A673 (cell line): Measurements from ENCODE around the gene LGALS9. TPM values are rescaled to one million over a fixed set of nuclear protein-coding genes. Genes with fewer than 3 reads are reported as not detected.
"Not testable (repeated sequence)": the region's sequence is repeated elsewhere in the genome, so short reads cannot be mapped to it uniquely, and the experiment has no call there.

Experiments used
- BruUV-seq: library from RNA; stranded (reverse); fragments of 400-500 nt; replicated peaks from 2 replicates; lab custom pipeline; 2021; lab: Mats Ljungman, UMichigan
- CTCF ChIA-PET: fragments of 300-600 bp; sonication (Branson Sonifier 250); formaldehyde crosslinking; loops from one replicate; lab custom pipeline; 2022; ENCODE audit warnings: antibody characterized with exemption; lab: Charles Lee
- POLR2A ChIA-PET: fragments of 300-600 bp; sonication (Branson Sonifier 250); formaldehyde crosslinking; loops from one replicate; lab custom pipeline; 2022; ENCODE audit warnings: antibody characterized with exemption; ENCODE audit not compliant: low non-redundant PET; lab: Charles Lee
- DNase-seq: peaks from one replicate; pipeline ENCODE4 v3.0.0-alpha.2; 2015; ENCODE audit warnings: low spot score
- H3K27ac ChIP-seq: fragments of 200-600 bp; sonication (generic); 2 replicates; pipeline ENCODE4 v1.5.1; 2016; ENCODE audit warnings: mixed run types, low read depth, mild to moderate bottlenecking, mixed read lengths, antibody characterized with exemption, low read length; ENCODE audit not compliant: poor library complexity, severe bottlenecking
- H3K27me3 ChIP-seq: fragments of 200-600 bp; sonication (generic); replicated peaks from 2 replicates; pipeline ENCODE4 v1.6.1; 2017; ENCODE audit warnings: mixed run types, low read depth, mild to moderate bottlenecking, mixed read lengths, antibody characterized with exemption, low read length; ENCODE audit not compliant: insufficient read depth, poor library complexity
- H3K36me3 ChIP-seq: fragments of 200-600 bp; sonication (generic); 2 replicates; pipeline ENCODE4 v1.6.1; 2016; ENCODE audit warnings: mixed run types, mild to moderate bottlenecking, mixed read lengths, antibody characterized with exemption, low read length; ENCODE audit not compliant: insufficient read depth, poor library complexity, severe bottlenecking
- H3K4me1 ChIP-seq: fragments of 200-600 bp; sonication (generic); 2 replicates; pipeline ENCODE4 v1.6.1; 2017; ENCODE audit warnings: mixed run types, mild to moderate bottlenecking, mixed read lengths, antibody characterized with exemption, low read length; ENCODE audit not compliant: insufficient read depth, poor library complexity, severe bottlenecking
- H3K4me3 ChIP-seq: fragments of 200-600 bp; sonication (generic); 2 replicates; pipeline ENCODE4 v1.5.1; 2016; ENCODE audit warnings: low read depth, mixed run types, mild to moderate bottlenecking, mixed read lengths, low read length; ENCODE audit not compliant: poor library complexity, severe bottlenecking
- H3K9me3 ChIP-seq: fragments of 200-600 bp; sonication (generic); 2 replicates; pipeline ENCODE4 v1.6.1; 2016; ENCODE audit warnings: mixed run types, low read depth, mild to moderate bottlenecking, mixed read lengths, antibody characterized with exemption, low read length; ENCODE audit not compliant: poor library complexity, severe bottlenecking
- EZH2 ChIP-seq: fragments of 200-600 bp; sonication (generic); IDR thresholded peaks from 2 replicates; pipeline ENCODE4 v1.6.1; 2017; ENCODE audit warnings: borderline replicate concordance, low read depth, mild to moderate bottlenecking, mixed read lengths, antibody characterized with exemption, low read length; ENCODE audit not compliant: poor library complexity, severe bottlenecking
- intact Hi-C: fragments of 100-400 bp; cut with micrococcal nuclease; formaldehyde crosslinking; loops from one replicate; pipeline ENCODE4 v1.10.0; 2022; ENCODE audit not compliant: unreplicated experiment
- total RNA-seq: library from RNA; stranded (reverse); gene quantifications from 2 replicates; pipeline ENCODE4 v1.2.3, GENCODE V29; 2021
- TF ChIP-seq, protein P1 (sequence below): fragments of 300-800, 200-600 bp; sonication (generic); conservative IDR thresholded peaks from 2 replicates; pipeline ENCODE4 v1.5.1; 2017; ENCODE audit warnings: low read depth, mild to moderate bottlenecking, antibody characterized with exemption, low read length, moderate library complexity, mixed read lengths

LGALS9 gene
- total RNA-seq, 1 experiment from 2014 or later = 2.4 TPM

DNA sequence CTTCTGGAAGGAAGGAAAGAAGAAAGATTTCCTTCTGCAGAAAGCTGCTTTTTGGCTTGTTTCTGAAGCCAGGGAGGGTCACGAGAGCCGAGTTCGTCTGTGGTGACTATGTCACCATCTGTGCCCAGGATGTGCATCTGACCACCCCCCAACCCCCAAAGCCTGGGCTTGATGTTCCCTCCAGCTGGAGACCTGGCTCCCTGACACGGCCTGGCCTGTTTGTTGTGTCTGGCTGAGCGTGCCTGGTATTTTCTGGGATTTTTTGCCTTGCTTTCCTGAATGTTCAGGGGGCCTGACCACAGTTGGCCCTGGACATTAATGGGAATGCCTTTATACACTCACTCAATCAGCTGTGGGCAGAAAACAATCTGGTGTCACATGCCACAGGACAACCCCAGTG is 38.9 kb downstream of the LGALS9 start:
- intact Hi-C loops = loop anchor here (5.0 kb wide), 1 partner anchor 52 kb away; no protein-coding TSS in a partner anchor
- POLR2A ChIA-PET = no interaction called here
- Histone ChIP-seq H3K27me3 (no peaks in the 10 kb centered on the region), H3K4me1 (no peaks in the 10 kb centered on the region), H3K9me3 (no peaks in the 10 kb centered on the region), H3K4me3 (no peak overlapping the region), H3K27ac (no peak overlapping the region), H3K36me3 (no peaks in the 10 kb centered on the region)
- TF ChIP-seq EZH2 = no peak
- TF ChIP-seq, protein P1, sequence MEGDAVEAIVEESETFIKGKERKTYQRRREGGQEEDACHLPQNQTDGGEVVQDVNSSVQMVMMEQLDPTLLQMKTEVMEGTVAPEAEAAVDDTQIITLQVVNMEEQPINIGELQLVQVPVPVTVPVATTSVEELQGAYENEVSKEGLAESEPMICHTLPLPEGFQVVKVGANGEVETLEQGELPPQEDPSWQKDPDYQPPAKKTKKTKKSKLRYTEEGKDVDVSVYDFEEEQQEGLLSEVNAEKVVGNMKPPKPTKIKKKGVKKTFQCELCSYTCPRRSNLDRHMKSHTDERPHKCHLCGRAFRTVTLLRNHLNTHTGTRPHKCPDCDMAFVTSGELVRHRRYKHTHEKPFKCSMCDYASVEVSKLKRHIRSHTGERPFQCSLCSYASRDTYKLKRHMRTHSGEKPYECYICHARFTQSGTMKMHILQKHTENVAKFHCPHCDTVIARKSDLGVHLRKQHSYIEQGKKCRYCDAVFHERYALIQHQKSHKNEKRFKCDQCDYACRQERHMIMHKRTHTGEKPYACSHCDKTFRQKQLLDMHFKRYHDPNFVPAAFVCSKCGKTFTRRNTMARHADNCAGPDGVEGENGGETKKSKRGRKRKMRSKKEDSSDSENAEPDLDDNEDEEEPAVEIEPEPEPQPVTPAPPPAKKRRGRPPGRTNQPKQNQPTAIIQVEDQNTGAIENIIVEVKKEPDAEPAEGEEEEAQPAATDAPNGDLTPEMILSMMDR = no peak
- no TSS peak for BruUV-seq
- DNase-seq = no peak
- CTCF ChIA-PET = no interaction called here

DNA sequence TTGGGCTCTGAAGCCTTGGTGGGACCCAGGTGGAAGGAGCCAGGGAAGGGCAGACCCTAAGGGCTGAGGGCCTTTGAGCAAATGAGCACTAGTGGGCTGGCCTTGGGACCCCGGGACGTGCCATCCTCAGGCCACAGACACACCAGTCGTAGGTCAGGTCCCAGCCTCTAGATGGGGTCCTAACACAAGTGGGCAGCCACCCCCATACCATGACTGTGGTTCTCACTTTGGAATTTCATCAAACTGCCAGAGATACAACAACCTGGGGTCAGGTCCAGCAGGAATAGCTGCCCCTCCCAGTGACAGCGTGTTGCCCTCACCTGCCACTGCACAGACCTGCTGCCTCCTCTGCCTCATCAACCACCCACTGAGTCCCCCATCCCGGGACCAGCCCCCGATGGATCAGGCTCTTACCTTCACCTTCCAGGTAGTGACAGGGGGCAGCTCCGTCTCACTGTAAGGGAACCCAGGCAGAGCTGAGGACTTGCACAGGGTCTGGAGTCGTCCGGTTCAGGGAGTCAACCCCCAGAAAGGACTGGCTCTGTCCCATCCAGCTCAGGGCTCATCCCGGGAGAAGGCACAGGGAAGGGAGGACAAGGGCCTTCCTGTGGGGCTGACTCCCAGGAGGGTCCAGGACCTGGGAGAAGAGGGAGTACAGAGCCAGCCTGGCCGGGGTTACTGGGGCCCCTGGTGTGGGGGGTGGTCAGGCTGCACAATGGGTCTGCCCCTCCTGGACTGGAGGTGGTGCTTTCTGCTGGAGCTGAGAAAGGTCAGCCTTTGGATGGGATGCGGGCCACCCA is 40.0 kb downstream of the LGALS9 start:
- CTCF ChIA-PET = interaction anchor here (0.5 kb wide), 1 partner anchor 19 kb away, joined by 14 read pairs; no protein-coding TSS in a partner anchor
- no peak for DNase-seq
- intact Hi-C loops = loop anchor here (5.0 kb wide), 1 partner anchor 51 kb away; no protein-coding TSS in a partner anchor
- BruUV-seq = no TSS peak
- POLR2A ChIA-PET = no interaction called here
- Histone ChIP-seq H3K4me3 (no peak overlapping the region), H3K4me1 (no peaks in the 10 kb centered on the region), H3K9me3 (no peaks in the 10 kb centered on the region), H3K27me3 (no peaks in the 10 kb centered on the region), H3K36me3 (no peaks in the 10 kb centered on the region), H3K27ac (no peak overlapping the region)
- TF ChIP-seq, protein P1 = no peak
- TF ChIP-seq EZH2 = no peak

DNA sequence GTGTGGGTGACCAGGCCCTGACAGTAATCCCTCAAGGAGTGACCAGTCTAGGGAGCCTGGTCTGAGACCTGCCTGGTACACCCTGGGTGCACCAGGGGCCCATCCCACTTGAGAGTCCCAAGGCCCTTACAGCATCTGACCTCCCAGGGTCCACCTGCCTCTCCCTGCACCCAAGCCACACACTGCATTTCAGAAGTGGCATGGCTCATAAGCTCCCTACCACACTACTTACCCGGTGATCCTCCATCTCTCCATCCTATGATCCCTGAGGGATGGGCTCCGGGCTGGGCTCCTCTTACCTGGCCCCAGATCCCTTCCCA is 40.6 kb downstream of the LGALS9 start:
- H3K9me3 ChIP-seq = no peaks in the 10 kb centered on the region
- CTCF ChIA-PET = no interaction called here
- no peaks in the 10 kb centered on the region for H3K27me3 ChIP-seq
- no TSS peak for BruUV-seq
- POLR2A ChIA-PET = no interaction called here
- DNase-seq = no peak
- H3K27ac ChIP-seq = no peak overlapping the region
- H3K4me1 ChIP-seq = no peaks in the 10 kb centered on the region
- intact Hi-C loops = loop anchor here (5.0 kb wide), 1 partner anchor 51 kb away; no protein-coding TSS in a partner anchor
- H3K36me3 ChIP-seq = no peaks in the 10 kb centered on the region
- H3K4me3 ChIP-seq = no peak overlapping the region
- TF ChIP-seq EZH2 = no peak
- TF ChIP-seq, protein P1 = no peak

DNA sequence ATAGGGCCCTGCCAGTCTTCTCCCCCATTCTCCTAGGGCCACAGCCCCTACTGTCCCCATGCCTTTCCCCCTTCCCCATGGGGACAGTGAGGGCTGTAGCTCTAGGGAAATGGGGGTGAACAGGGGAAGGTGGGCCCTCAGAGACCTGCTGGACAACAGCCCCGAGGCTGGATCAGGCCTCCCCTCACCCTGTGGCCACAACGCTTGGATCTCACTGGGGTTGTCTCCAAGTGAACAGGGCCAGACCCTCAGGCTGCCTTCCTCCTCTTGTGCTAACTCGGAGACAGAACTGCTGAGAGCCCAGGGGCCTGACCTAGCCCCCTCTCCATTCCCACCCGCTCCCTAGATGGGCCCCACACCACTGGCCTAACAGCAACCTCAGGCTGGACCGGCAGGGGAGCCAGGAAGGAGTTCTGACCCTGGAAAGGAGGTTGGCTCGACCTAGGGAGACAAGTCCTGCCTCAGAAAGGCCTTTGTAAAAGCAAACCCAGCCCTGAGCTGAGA is 41.0 kb downstream of the LGALS9 start:
- H3K4me3 ChIP-seq, H3K36me3 ChIP-seq, H3K27ac ChIP-seq, DNase-seq, H3K4me1 ChIP-seq, H3K9me3 ChIP-seq, POLR2A ChIA-PET, BruUV-seq, CTCF ChIA-PET, H3K27me3 ChIP-seq: not testable (repeated sequence)
- intact Hi-C loops = loop anchor here (5.0 kb wide), 1 partner anchor 50 kb away; no protein-coding TSS in a partner anchor
